GM23338 (cell line): ENCODE results near the gene CHRDL2. TPM values are rescaled to one million over a fixed set of nuclear protein-coding genes. Genes with fewer than 3 reads are reported as not detected.

Source experiments
- ATAC-seq: fragments of 200-7000 bp; cut with Tn5 transposase; 3 replicates; pipeline ENCODE4 v1.9.1; 2020
- DNase-seq: peaks from one replicate; pipeline ENCODE4 v3.0.0-alpha.2; 2015; ENCODE audit warnings: low spot score
- H2AFZ ChIP-seq: fragments of 200-600 bp; sonication (generic); 2 replicates; pipeline ENCODE4 v1.8.0; 2016; ENCODE audit warnings: antibody characterized with exemption, mild to moderate bottlenecking, moderate library complexity
- H3F3A ChIP-seq: fragments of 200-600 bp; sonication (generic); replicated peaks from 2 replicates; pipeline ENCODE4 v1.8.0; 2017; ENCODE audit warnings: antibody characterized with exemption, mixed run types, low read depth
- H3K27ac ChIP-seq: fragments of 200-600 bp; sonication (generic); 2 replicates; pipeline ENCODE4 v1.6.1; 2016; ENCODE audit warnings: low read depth
- H3K27me3 ChIP-seq: fragments of 200-600 bp; sonication (generic); 2 replicates; pipeline ENCODE4 v1.8.0; 2016; ENCODE audit warnings: mild to moderate bottlenecking, mixed run types, moderate library complexity; ENCODE audit not compliant: insufficient read depth
- H3K36me3 ChIP-seq: fragments of 200-600 bp; sonication (generic); 2 replicates; pipeline ENCODE4 v1.8.0; 2016; ENCODE audit warnings: mild to moderate bottlenecking; ENCODE audit not compliant: insufficient read depth
- H3K4me1 ChIP-seq: fragments of 200-600 bp; sonication (generic); 2 replicates; pipeline ENCODE4 v1.8.0; 2016; ENCODE audit warnings: mild to moderate bottlenecking, moderate library complexity; ENCODE audit not compliant: insufficient read depth
- H3K4me2 ChIP-seq: fragments of 200-600 bp; sonication (generic); 2 replicates; pipeline ENCODE4 v1.7.1; 2017; ENCODE audit warnings: mixed run types
- H3K4me3 ChIP-seq: fragments of 200-600 bp; sonication (generic); 2 replicates; pipeline ENCODE4 v1.6.1; 2016; ENCODE audit warnings: mixed run types
- H3K79me2 ChIP-seq: fragments of 200-600 bp; sonication (generic); replicated peaks from 2 replicates; pipeline ENCODE4 v1.8.0; 2017; ENCODE audit warnings: mild to moderate bottlenecking; ENCODE audit not compliant: insufficient read depth
- H3K9me2 ChIP-seq: fragments of 200-600 bp; sonication (generic); 2 replicates; pipeline ENCODE4 v1.8.0; 2017; ENCODE audit not compliant: insufficient read depth
- H4K20me1 ChIP-seq: fragments of 200-600 bp; sonication (generic); replicated peaks from 2 replicates; pipeline ENCODE4 v1.8.0; 2017; ENCODE audit warnings: mild to moderate bottlenecking; ENCODE audit not compliant: insufficient read depth
- H3K27ac Mint-ChIP-seq: 2 replicates; pipeline ENCODE4 v1.8.0; 2020; ENCODE audit warnings: inconsistent platforms, mild to moderate bottlenecking, moderate library complexity, mixed read lengths
- H3K27me3 Mint-ChIP-seq: 3 replicates; pipeline ENCODE4 v1.8.0; 2022; ENCODE audit warnings: low read depth, mild to moderate bottlenecking, moderate library complexity, mixed read lengths, inconsistent platforms; ENCODE audit not compliant: insufficient read depth, poor library complexity
- H3K36me3 Mint-ChIP-seq: 3 replicates; pipeline ENCODE4 v1.8.0; 2021; ENCODE audit warnings: low read depth, mild to moderate bottlenecking, inconsistent platforms, moderate library complexity, mixed read lengths
- H3K4me1 Mint-ChIP-seq: 3 replicates; pipeline ENCODE4 v1.8.0; 2020; ENCODE audit warnings: mild to moderate bottlenecking, inconsistent platforms, mixed read lengths
- H3K4me3 Mint-ChIP-seq: 3 replicates; pipeline ENCODE4 v1.8.0; 2021; ENCODE audit warnings: moderate library complexity, mild to moderate bottlenecking, inconsistent platforms, mixed read lengths
- H3K9me3 Mint-ChIP-seq: 3 replicates; pipeline ENCODE4 v1.8.0; 2020; ENCODE audit warnings: moderate library complexity, mild to moderate bottlenecking, inconsistent platforms, mixed read lengths
- CTCF ChIP-seq, 2 experiments: fragments of 200-600 bp in 1 of 2; sonication (generic) in 1 of 2; conservative IDR thresholded peaks; 2 replicates each; pipeline versions ENCODE4 v1.5.1 to v1.6.1; 2016 to 2017; ENCODE audit warnings: antibody characterized with exemption in 2 of 2, low read depth in 2 of 2, mild to moderate bottlenecking in 2 of 2, moderate library complexity in 1 of 2
- ETS1 ChIP-seq: IDR thresholded peaks from 2 replicates; pipeline ENCODE4 v1.6.1; 2016; ENCODE audit warnings: antibody characterized with exemption
- EZH2 ChIP-seq: fragments of 200-600 bp; sonication (generic); IDR thresholded peaks from one replicate; pipeline ENCODE4 v1.8.0; 2017; ENCODE audit warnings: antibody characterized with exemption, mild to moderate bottlenecking, low read depth; ENCODE audit not compliant: unreplicated experiment
- JUNB ChIP-seq: IDR thresholded peaks from one replicate; pipeline ENCODE4 v1.6.1; 2016; ENCODE audit warnings: antibody characterized with exemption; ENCODE audit not compliant: unreplicated experiment
- NANOG ChIP-seq: IDR thresholded peaks from 2 replicates; pipeline ENCODE4 v1.6.1; 2016; ENCODE audit warnings: antibody characterized with exemption, borderline replicate concordance
- POLR2AphosphoS5 ChIP-seq: IDR thresholded peaks from 2 replicates; pipeline ENCODE4 v1.6.1; 2016; ENCODE audit warnings: antibody characterized with exemption, low read depth
- ZNF114 ChIP-seq: fragments of 250-450 bp; sonication (Bioruptor Pico); IDR thresholded peaks from 2 replicates; pipeline ENCODE4 v1.5.0; 2020; ENCODE audit warnings: mild to moderate bottlenecking, moderate library complexity
- ZNF331 ChIP-seq: fragments of 250-450 bp; sonication (Bioruptor Pico); IDR thresholded peaks from 2 replicates; pipeline ENCODE4 v1.5.0; 2020; ENCODE audit warnings: low read depth, mild to moderate bottlenecking, moderate library complexity
- ZNF462 ChIP-seq: fragments of 250-450 bp; sonication (Bioruptor Pico); IDR thresholded peaks from 2 replicates; pipeline ENCODE4 v1.5.0; 2020; ENCODE audit warnings: mild to moderate bottlenecking, moderate library complexity
- polyA plus RNA-seq: library from polyadenylated mRNA; unstranded; fragments of >200 nt; fragmentation: Nextera tagmentation; extraction: Ambion mirVana; gene quantifications from 2 replicates; pipeline ENCODE4 v1.2.1, GENCODE V29; 2016
- total RNA-seq: library from RNA; depleted of rRNA; stranded (reverse); fragments of >200 nt; shearing (Covaris generic); gene quantifications from 2 replicates; pipeline ENCODE4 v1.2.3, GENCODE V29; 2014

CHRDL2 gene
- total and polyA plus RNA-seq, 2 experiments from 2014 or later: 0.21 TPM; not detected in 1

GRCh38 chr11:74721479-74721835 is 9.8 kb downstream of the CHRDL2 start (continued):
- TF ChIP-seq EZH2 (no peak), ZNF114 (CRISPR knock-in tag) (no peak), POLR2AphosphoS5 (no peak)

GRCh38 chr11:74720596-74721478 is 10.4 kb downstream of the CHRDL2 start:
- peak overlapping the region; percentile 96 for H2AFZ ChIP-seq
- H3K9me3 Mint-ChIP-seq: no peaks in the 10 kb centered on the region
- TF ChIP-seq ETS1 (no peak), NANOG (no peak), ZNF331 (CRISPR knock-in tag) (no peak), CTCF (conservative IDR thresholded peaks at IDR 0.05; ENCODE audit: low read depth in 2 of 2) (no peak), ZNF114 (CRISPR knock-in tag) (no peak), JUNB (no peak), ZNF462 (CRISPR knock-in tag) (no peak)
- H3K4me1 ChIP-seq: peaks cover 9% of the 10 kb centered on the region
- peaks cover 16% of the 10 kb centered on the region for H3K27me3 Mint-ChIP-seq
- no peak overlapping the region for H3K4me3 ChIP-seq
- H3K27ac Mint-ChIP-seq: no peak overlapping the region
- H3K4me2 ChIP-seq: peak overlapping the region; percentile 38; the same call in 1 of the 2 replicates
- H3K9me2 ChIP-seq: 0 out of 2 replicates have a peak, but pooled peaks cover 7% of the 10 kb centered on the region
- peak; percentile 15 for DNase-seq
- H3K79me2 ChIP-seq: no peaks in the 10 kb centered on the region
- peaks cover 10% of the 10 kb centered on the region for H3K4me1 Mint-ChIP-seq
- no peak overlapping the region for H3K4me3 Mint-ChIP-seq
- H3K36me3 Mint-ChIP-seq: no peaks in the 10 kb centered on the region
- no peak overlapping the region for H3K27ac ChIP-seq
- no peaks in the 10 kb centered on the region; the same call in 1 of the 2 replicates for H3K36me3 ChIP-seq
- no peaks in the 10 kb centered on the region for H4K20me1 ChIP-seq
- no peaks in the 10 kb centered on the region for H3K27me3 ChIP-seq
- no peaks in the 10 kb centered on the region for H3F3A ChIP-seq
- ATAC-seq: peak; percentile 59
